Neural progenitor cell (in vitro differentiated cells): ENCODE results near the gene RRAS. TPM values are rescaled to one million over a fixed set of nuclear protein-coding genes. Genes with fewer than 3 reads are reported as not detected.

Experiments used
- DNase-seq: peaks from one replicate; pipeline ENCODE4 v3.0.0-alpha.2; 2016; ENCODE audit warnings: low spot score
- H2AFZ ChIP-seq: fragments of 200-600 bp; sonication (generic); replicated peaks from 2 replicates; pipeline ENCODE4 v1.6.1; 2016; ENCODE audit warnings: antibody characterized with exemption
- H3F3A ChIP-seq: fragments of 200-600 bp; sonication (generic); 2 replicates; pipeline ENCODE4 v1.6.1; 2016; ENCODE audit warnings: antibody characterized with exemption, low read depth
- H3K27ac ChIP-seq: fragments of 200-600 bp; sonication (generic); 2 replicates; pipeline ENCODE4 v1.5.1; 2016; ENCODE audit warnings: mild to moderate bottlenecking
- H3K27me3 ChIP-seq: fragments of 200-600 bp; sonication (generic); 2 replicates; pipeline ENCODE4 v1.6.1; 2016; ENCODE audit warnings: mild to moderate bottlenecking, moderate library complexity
- H3K36me3 ChIP-seq: fragments of 200-600 bp; sonication (generic); 2 replicates; pipeline ENCODE4 v1.5.1; 2016
- H3K4me1 ChIP-seq: fragments of 200-600 bp; sonication (generic); 2 replicates; pipeline ENCODE4 v1.6.1; 2016; ENCODE audit warnings: mixed run types
- H3K4me2 ChIP-seq: fragments of 200-600 bp; sonication (generic); 2 replicates; pipeline ENCODE4 v1.6.1; 2016
- H3K4me3 ChIP-seq: fragments of 200-600 bp; sonication (generic); 2 replicates; pipeline ENCODE4 v1.5.1; 2016
- H3K79me2 ChIP-seq: fragments of 200-600 bp; sonication (generic); 2 replicates; pipeline ENCODE4 v1.6.1; 2016; ENCODE audit warnings: low read depth
- H3K9ac ChIP-seq: fragments of 200-600 bp; sonication (generic); 2 replicates; pipeline ENCODE4 v1.6.1; 2016
- H3K9me3 ChIP-seq: fragments of 200-600 bp; sonication (generic); 2 replicates; pipeline ENCODE4 v1.5.1; 2016; ENCODE audit warnings: low read depth
- H4K20me1 ChIP-seq: fragments of 200-600 bp; sonication (generic); 2 replicates; pipeline ENCODE4 v1.6.1; 2016; ENCODE audit warnings: low read depth
- H3K27ac Mint-ChIP-seq: 3 replicates; pipeline ENCODE4 v1.8.0; 2021; ENCODE audit warnings: mixed read lengths
- H3K27me3 Mint-ChIP-seq: 2 replicates; pipeline ENCODE4 v1.8.0; 2022; ENCODE audit warnings: low read depth, mild to moderate bottlenecking, inconsistent platforms, moderate library complexity, mixed read lengths; ENCODE audit not compliant: insufficient read depth
- H3K36me3 Mint-ChIP-seq: 3 replicates; pipeline ENCODE4 v1.8.0; 2021; ENCODE audit warnings: mixed read lengths
- H3K4me1 Mint-ChIP-seq: 3 replicates; pipeline ENCODE4 v1.8.0; 2021; ENCODE audit warnings: mixed read lengths
- H3K4me3 Mint-ChIP-seq: 3 replicates; pipeline ENCODE4 v1.8.0; 2021; ENCODE audit warnings: mild to moderate bottlenecking, moderate library complexity, mixed read lengths
- H3K9me3 Mint-ChIP-seq: 3 replicates; pipeline ENCODE4 v1.8.0; 2020; ENCODE audit warnings: mixed read lengths
- EZH2 ChIP-seq: fragments of 200-600 bp; sonication (generic); IDR thresholded peaks from 2 replicates; pipeline ENCODE4 v1.6.1; 2017; ENCODE audit warnings: antibody characterized with exemption, mild to moderate bottlenecking, moderate library complexity
- EZH2phosphoT487 ChIP-seq: fragments of 200-600 bp; sonication (generic); IDR thresholded peaks from 2 replicates; pipeline ENCODE4 v1.6.1; 2017; ENCODE audit warnings: antibody characterized with exemption
- total RNA-seq: library from RNA; depleted of rRNA; stranded (reverse); fragments of >200 nt; gene quantifications from 2 replicates; pipeline ENCODE4 v1.2.3, GENCODE V29; 2015; ENCODE audit warnings: low replicate concordance
- TF ChIP-seq, protein P1 (sequence below): fragments of 200-600 bp; sonication (generic); IDR thresholded peaks from 2 replicates; pipeline ENCODE4 v1.5.1; 2017; ENCODE audit warnings: antibody characterized with exemption, mild to moderate bottlenecking

The RRAS gene
- total RNA-seq, 1 donor from 2014 or later, result 9.6 TPM

DNA sequence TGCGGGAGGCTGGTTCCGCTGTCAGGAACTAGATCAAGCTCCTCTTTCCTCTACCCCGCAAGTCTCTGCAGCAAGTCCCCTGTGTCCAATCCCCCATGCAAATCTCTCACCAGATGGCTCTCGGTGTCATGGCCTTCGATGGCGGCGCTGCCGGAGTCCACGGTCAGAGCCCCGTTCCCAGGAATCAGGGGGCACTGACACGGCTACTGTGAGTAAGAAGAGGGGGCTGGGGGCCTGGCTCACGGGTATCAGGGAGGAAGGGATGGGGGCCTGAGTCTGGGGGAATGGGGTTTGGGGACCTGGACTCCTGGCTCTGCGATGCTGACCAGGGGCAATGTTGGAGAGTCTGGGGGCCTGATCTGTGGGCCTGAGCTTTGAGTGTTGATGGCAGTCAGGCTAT lies 6.1 kb upstream of the RRAS start:
- no peak overlapping the region for H3K4me3 ChIP-seq
- peaks cover 51% of the 10 kb centered on the region for H4K20me1 ChIP-seq
- H3K4me1 ChIP-seq, result peaks cover 19% of the 10 kb centered on the region
- H3K36me3 Mint-ChIP-seq, result peaks cover 28% of the 10 kb centered on the region
- no peak overlapping the region for H3K27ac ChIP-seq
- H3K4me2 ChIP-seq, result no peak overlapping the region
- H3K4me1 Mint-ChIP-seq, result peaks cover 28% of the 10 kb centered on the region
- H3K27ac Mint-ChIP-seq, result no peak overlapping the region
- H3K9me3 ChIP-seq, result no peaks in the 10 kb centered on the region
- no peak overlapping the region for H2AFZ ChIP-seq
- no peaks in the 10 kb centered on the region for H3K27me3 ChIP-seq
- H3K9ac ChIP-seq, result no peak overlapping the region
- H3K79me2 ChIP-seq, result peaks cover 48% of the 10 kb centered on the region
- H3F3A ChIP-seq, result peaks cover 16% of the 10 kb centered on the region
- no peak overlapping the region for H3K4me3 Mint-ChIP-seq
- no peak for DNase-seq
- peaks cover 5% of the 10 kb centered on the region for H3K27me3 Mint-ChIP-seq
- no peaks in the 10 kb centered on the region for H3K36me3 ChIP-seq
- TF ChIP-seq EZH2phosphoT487, result no peak
- no peaks in the 10 kb centered on the region for H3K9me3 Mint-ChIP-seq

GRCh38 chr19:49645592-49645991 lies 5.6 kb upstream of the RRAS start:
- H3K9ac ChIP-seq, result no peak overlapping the region
- H3K27ac ChIP-seq, result no peak overlapping the region
- no peak overlapping the region for H2AFZ ChIP-seq
- H3K27ac Mint-ChIP-seq, result no peak overlapping the region
- H3K4me2 ChIP-seq, result no peak overlapping the region
- no peaks in the 10 kb centered on the region for H3K27me3 ChIP-seq
- peaks cover 32% of the 10 kb centered on the region for H3K4me1 Mint-ChIP-seq
- peaks cover 20% of the 10 kb centered on the region for H3F3A ChIP-seq
- H3K9me3 ChIP-seq, result no peaks in the 10 kb centered on the region
- no peaks in the 10 kb centered on the region for H3K36me3 ChIP-seq
- H4K20me1 ChIP-seq, result peaks cover 51% of the 10 kb centered on the region
- H3K4me1 ChIP-seq, result peaks cover 19% of the 10 kb centered on the region
- no peaks in the 10 kb centered on the region for H3K9me3 Mint-ChIP-seq
- H3K4me3 ChIP-seq, result no peak overlapping the region
- TF ChIP-seq EZH2, result no peak
- TF ChIP-seq EZH2phosphoT487, result no peak
- TF ChIP-seq, protein P1, sequence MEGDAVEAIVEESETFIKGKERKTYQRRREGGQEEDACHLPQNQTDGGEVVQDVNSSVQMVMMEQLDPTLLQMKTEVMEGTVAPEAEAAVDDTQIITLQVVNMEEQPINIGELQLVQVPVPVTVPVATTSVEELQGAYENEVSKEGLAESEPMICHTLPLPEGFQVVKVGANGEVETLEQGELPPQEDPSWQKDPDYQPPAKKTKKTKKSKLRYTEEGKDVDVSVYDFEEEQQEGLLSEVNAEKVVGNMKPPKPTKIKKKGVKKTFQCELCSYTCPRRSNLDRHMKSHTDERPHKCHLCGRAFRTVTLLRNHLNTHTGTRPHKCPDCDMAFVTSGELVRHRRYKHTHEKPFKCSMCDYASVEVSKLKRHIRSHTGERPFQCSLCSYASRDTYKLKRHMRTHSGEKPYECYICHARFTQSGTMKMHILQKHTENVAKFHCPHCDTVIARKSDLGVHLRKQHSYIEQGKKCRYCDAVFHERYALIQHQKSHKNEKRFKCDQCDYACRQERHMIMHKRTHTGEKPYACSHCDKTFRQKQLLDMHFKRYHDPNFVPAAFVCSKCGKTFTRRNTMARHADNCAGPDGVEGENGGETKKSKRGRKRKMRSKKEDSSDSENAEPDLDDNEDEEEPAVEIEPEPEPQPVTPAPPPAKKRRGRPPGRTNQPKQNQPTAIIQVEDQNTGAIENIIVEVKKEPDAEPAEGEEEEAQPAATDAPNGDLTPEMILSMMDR, result no peak
- no peak overlapping the region for H3K4me3 Mint-ChIP-seq
- H3K36me3 Mint-ChIP-seq, result peaks cover 27% of the 10 kb centered on the region
- H3K27me3 Mint-ChIP-seq, result peaks cover 5% of the 10 kb centered on the region
- H3K79me2 ChIP-seq, result peaks cover 48% of the 10 kb centered on the region
- no peak for DNase-seq

GRCh38 chr19:49643466-49643865 lies 3.5 kb upstream of the RRAS start:
- Histone ChIP-seq H3K27me3 (peaks cover 11% of the 10 kb centered on the region), H3K4me2 (peak overlapping the region; percentile 95), H2AFZ (no peak overlapping the region), H3K9me3 (no peaks in the 10 kb centered on the region), H3K4me1 (peaks cover 29% of the 10 kb centered on the region), H3K4me3 (peak overlapping the region; percentile 90), H3K27ac (no peak overlapping the region), H4K20me1 (peaks cover 48% of the 10 kb centered on the region), H3K9ac (no peak overlapping the region), H3K79me2 (peaks cover 41% of the 10 kb centered on the region), H3F3A (peaks cover 34% of the 10 kb centered on the region), H3K36me3 (no peaks in the 10 kb centered on the region)
- TF ChIP-seq EZH2phosphoT487, result no peak
- TF ChIP-seq, protein P1, result no peak
- no peak for TF ChIP-seq EZH2
- no peak for DNase-seq
- H3K4me3 Mint-ChIP-seq, result peak overlapping the region; percentile 99
- H3K9me3 Mint-ChIP-seq, result no peaks in the 10 kb centered on the region
- peaks cover 20% of the 10 kb centered on the region for H3K36me3 Mint-ChIP-seq
- H3K4me1 Mint-ChIP-seq, result peaks cover 45% of the 10 kb centered on the region
- H3K27ac Mint-ChIP-seq, result peak overlapping the region; percentile 72
- peaks cover 8% of the 10 kb centered on the region for H3K27me3 Mint-ChIP-seq

DNA sequence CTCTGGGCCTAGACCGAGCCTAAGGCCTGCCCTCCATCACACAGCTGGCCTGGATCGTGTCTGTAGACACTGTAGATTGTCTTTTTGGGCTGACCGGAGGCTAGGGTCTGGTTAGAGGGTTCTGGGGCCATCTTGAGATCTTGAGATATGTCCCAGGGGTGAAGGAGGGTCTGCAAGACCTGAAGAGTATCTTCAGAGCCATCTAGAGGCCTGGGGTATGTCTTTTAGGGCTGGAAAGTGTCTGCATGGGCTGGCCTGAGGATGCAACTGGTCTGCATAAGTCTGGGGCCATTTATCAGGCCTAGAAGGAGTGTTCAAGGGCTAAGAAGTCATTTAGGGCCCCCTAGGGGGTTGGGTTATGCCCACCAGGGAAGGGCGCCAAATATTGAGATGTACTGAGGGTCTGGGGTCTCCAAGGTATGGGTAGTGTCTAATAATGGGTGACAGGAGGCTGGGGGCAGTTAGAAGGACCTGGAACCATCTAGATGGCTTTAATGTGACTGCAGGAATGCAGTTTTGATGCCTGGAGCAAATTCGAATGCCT lies 2.6 kb upstream of the RRAS start:
- H3F3A ChIP-seq, result peaks cover 41% of the 10 kb centered on the region
- no peaks in the 10 kb centered on the region for H3K9me3 Mint-ChIP-seq
- peaks cover 51% of the 10 kb centered on the region for H3K4me1 Mint-ChIP-seq
- no peak for DNase-seq
- H3K4me2 ChIP-seq, result peak overlapping the region; percentile 95
- H3K27me3 Mint-ChIP-seq, result peaks cover 11% of the 10 kb centered on the region
- peaks cover 39% of the 10 kb centered on the region for H4K20me1 ChIP-seq
- peak overlapping the region; percentile 97 for H3K9ac ChIP-seq
- peak overlapping the region; percentile 77 for H2AFZ ChIP-seq
- peak overlapping the region; percentile 84 for H3K27ac ChIP-seq
- no peak for TF ChIP-seq EZH2
- TF ChIP-seq EZH2phosphoT487, result no peak
- TF ChIP-seq, protein P1, result no peak
- H3K36me3 Mint-ChIP-seq, result peaks cover 20% of the 10 kb centered on the region
- peak overlapping the region; percentile 90 for H3K4me3 ChIP-seq
- H3K27me3 ChIP-seq, result peaks cover 11% of the 10 kb centered on the region
- peak overlapping the region; percentile 97 for H3K27ac Mint-ChIP-seq
- no peaks in the 10 kb centered on the region for H3K36me3 ChIP-seq
- no peaks in the 10 kb centered on the region for H3K9me3 ChIP-seq
- H3K79me2 ChIP-seq, result peaks cover 41% of the 10 kb centered on the region
- H3K4me3 Mint-ChIP-seq, result peak overlapping the region; percentile 99
- H3K4me1 ChIP-seq, result peaks cover 37% of the 10 kb centered on the region
